Activated naive CD8-positive, alpha-beta T cell treated with anti-CD3 and anti-CD28 coated beads, Interleukin-2, amount 50 U/mL, for 24 hours (primary cell): ENCODE results near the gene ABL1.

Source experiments
- ATAC-seq: fragments of 150-1000 bp; cut with Tn5 transposase; one replicate; pipeline ENCODE4 v1.10.0; 2021
- DNase-seq: peaks from one replicate; pipeline ENCODE4 v3.0.0; 2021
- H3K27ac Mint-ChIP-seq: one replicate; pipeline ENCODE4 v1.8.0; 2021; ENCODE audit warnings: mild to moderate bottlenecking, mixed read lengths
- H3K27me3 Mint-ChIP-seq: one replicate; pipeline ENCODE4 v1.8.0; 2021; ENCODE audit warnings: mixed read lengths
- H3K36me3 Mint-ChIP-seq: one replicate; pipeline ENCODE4 v1.8.0; 2021; ENCODE audit warnings: low read depth, mixed read lengths
- H3K4me1 Mint-ChIP-seq: one replicate; pipeline ENCODE4 v1.8.0; 2021; ENCODE audit warnings: mixed read lengths
- H3K4me3 Mint-ChIP-seq: one replicate; pipeline ENCODE4 v1.8.0; 2021; ENCODE audit warnings: mild to moderate bottlenecking, moderate library complexity, mixed read lengths
- H3K9me3 Mint-ChIP-seq: one replicate; pipeline ENCODE4 v1.8.0; 2021; ENCODE audit warnings: mixed read lengths

Gene ABL1

DNA sequence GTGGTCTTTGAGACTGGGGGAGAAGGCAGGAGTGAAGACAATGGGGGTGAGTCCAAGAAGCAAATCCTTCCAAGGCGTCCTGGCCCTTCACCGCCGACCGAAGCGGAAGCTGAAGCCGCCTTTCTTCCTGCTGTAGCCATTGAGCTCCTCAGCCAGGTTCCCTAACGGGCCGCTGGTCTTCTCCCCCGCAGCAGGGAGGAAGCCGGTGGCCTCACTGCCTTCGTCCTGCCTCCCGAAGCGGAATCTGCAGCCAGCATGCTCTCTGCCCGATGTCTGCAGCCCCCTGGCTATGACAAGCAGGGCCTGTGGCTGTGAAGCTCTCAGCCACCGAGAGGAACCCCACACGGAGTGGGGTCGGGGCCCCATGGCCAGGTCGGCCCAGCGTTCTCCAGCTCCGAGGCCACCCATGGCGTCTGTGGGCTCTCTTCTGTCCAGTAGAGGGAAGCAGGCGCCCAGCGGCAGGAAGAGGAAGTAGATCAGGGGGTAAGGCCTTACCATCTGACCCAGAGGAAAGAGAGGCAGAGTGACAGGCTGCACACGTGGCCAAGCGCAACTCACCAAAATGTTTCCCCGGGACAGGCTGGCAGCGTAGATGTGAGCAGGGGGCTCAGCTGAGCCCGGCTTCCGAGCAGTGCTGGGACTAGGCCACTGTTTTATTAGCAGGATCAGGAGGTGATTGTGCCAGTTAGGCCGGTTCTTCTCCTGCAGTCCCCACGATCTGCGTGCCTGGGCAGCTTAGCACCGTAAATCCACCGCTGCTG is 58.5 kb downstream of the ABL1 start:
- Mint-ChIP-seq H3K4me3 (no peak overlapping the region), H3K9me3 (no peaks in the 10 kb centered on the region), H3K4me1 (no peaks in the 10 kb centered on the region), H3K36me3 (no peaks in the 10 kb centered on the region), H3K27me3 (no peaks in the 10 kb centered on the region), H3K27ac (no peak overlapping the region)
- peak; percentile 27 for ATAC-seq
- no peak for DNase-seq

DNA sequence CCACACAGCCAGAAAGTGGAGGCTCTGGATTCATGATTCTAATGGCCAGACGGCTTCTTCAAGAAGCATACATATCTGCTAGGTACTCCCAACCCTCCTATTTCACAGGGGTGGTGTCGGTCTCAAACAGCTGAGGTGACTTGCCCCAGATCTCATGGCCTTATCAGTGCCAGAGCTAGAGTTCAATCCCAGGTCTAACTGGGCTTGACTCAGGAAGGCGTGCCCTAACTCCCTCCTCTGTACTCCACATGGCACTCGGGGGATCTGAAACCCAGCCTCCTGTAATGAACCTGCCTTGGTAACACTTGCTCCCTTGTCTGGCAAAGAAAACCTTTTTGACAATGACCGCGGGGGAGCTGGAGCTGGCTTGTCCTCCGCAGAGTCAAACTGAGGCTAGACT is 59.5 kb downstream of the ABL1 start:
- no peaks in the 10 kb centered on the region for H3K4me1 Mint-ChIP-seq
- ATAC-seq (no peak), DNase-seq (no peak)
- H3K27me3 Mint-ChIP-seq, result no peaks in the 10 kb centered on the region
- H3K9me3 Mint-ChIP-seq, result no peaks in the 10 kb centered on the region
- H3K36me3 Mint-ChIP-seq, result no peaks in the 10 kb centered on the region
- no peak overlapping the region for H3K4me3 Mint-ChIP-seq
- H3K27ac Mint-ChIP-seq, result no peak overlapping the region

DNA sequence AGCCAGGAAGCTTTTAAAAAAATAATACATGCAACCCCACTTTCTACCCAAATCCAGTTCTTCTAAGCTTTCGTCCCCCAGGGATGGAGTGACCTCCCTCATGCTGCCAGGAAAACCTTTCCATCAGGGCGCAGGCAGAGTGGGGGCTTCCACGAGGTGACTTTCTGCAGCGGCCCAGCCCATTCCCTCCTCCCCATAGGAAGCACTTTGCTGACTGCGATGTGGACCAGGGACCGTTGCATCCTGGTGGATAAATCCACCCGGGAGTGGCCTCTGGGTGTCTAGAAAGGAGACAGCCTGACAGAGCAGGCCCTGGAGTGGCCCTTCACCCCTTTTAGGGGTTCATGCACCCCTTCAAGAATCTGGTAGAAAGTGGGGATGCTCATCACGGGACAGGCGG is 60.0 kb downstream of the ABL1 start:
- H3K27me3 Mint-ChIP-seq, result peaks cover 3% of the 10 kb centered on the region
- H3K36me3 Mint-ChIP-seq, result no peaks in the 10 kb centered on the region
- ATAC-seq (no peak), DNase-seq (no peak)
- H3K4me3 Mint-ChIP-seq, result no peak overlapping the region
- H3K4me1 Mint-ChIP-seq, result no peaks in the 10 kb centered on the region
- H3K27ac Mint-ChIP-seq, result no peak overlapping the region
- H3K9me3 Mint-ChIP-seq, result no peaks in the 10 kb centered on the region

DNA sequence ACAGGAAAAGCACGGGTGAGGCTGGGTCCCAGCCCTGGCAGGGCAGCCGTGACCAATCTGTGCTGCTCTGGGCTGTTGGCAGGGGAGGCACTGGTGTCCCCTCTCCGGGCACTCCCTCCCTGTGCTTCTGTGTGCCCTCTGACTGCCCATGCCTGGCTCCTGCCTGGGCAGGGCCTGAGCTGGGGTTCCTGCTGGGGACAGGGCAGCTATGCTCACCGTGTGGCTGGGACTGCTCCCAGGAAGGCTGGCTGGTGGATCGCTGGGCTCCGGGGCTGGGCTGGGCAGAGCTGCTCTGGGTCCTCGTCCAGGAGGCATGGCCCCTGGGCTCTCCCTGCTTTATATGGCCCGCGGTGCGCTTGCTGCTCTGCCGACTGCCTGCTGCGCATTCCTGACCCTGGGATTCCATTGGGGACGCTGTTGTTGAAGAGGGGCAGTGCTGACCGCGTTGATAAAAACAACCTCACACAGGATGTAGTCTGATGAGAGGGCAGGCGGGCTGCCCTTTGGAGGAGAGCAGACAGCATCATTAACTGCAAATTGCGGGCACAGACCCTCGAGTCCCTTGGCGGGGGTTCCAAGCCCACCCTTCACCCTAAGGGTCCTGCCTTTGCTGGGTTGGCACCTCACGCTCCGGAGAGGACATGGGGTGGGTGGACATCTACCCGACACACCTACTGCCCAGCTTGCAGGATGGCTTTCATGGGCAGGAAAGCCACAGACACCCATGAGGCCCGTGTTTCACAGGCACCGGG is 60.6 kb downstream of the ABL1 start:
- Mint-ChIP-seq H3K27me3 (peaks cover 3% of the 10 kb centered on the region), H3K4me1 (no peaks in the 10 kb centered on the region), H3K9me3 (no peaks in the 10 kb centered on the region), H3K4me3 (no peak overlapping the region), H3K27ac (no peak overlapping the region), H3K36me3 (no peaks in the 10 kb centered on the region)
- ATAC-seq (no peak), DNase-seq (no peak)

DNA sequence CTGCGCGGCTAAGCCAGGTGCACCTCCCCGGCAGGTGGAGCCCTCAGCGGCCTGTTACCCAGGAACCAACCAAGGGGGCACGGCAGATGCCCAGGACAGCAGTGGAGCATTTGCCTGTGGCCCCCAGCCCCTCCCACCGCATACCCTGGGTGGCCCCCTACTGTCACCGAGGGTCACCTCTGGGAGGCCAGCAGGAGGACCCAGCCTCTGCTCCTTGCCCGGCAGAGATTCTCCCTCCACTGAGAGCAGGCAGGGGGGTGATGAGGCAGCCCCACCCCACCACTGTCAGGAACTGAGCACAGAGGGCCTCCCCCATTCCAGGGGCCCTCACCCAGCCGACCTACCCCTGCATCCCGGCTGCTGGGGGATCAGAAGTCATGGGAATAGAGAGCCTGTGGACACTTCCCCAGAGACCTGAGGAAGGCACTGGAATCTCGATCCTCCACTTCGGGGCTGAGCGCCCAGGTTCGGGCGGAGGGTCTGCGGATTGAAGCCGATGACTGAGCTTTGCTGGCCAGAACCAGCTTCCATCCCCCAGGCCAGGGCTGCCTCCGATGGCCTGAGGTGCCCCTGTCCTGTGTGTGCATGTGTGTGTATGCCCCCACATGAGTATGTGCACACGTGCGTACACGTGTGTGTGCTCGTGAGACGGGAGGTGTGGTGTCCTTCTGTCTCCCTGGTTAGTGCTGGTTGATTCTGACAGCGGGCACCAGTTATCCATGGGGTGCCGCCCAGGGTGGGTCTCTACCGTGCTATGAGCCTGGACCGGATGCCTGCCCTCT is 61.4 kb downstream of the ABL1 start, which contains the start of gene QRFP:
QRFP (minus strand) TSS at position 580 of the 782 bp plus-strand sequence. CDS start 2,974 bp downstream, outside the sequence.
- no peak for DNase-seq
- no peak for ATAC-seq
- Mint-ChIP-seq H3K9me3 (no peaks in the 10 kb centered on the region), H3K36me3 (no peaks in the 10 kb centered on the region), H3K27me3 (peaks cover 3% of the 10 kb centered on the region), H3K4me1 (no peaks in the 10 kb centered on the region), H3K27ac (no peak within 1 kb of the TSS), H3K4me3 (no peak within 1 kb of the TSS)

DNA sequence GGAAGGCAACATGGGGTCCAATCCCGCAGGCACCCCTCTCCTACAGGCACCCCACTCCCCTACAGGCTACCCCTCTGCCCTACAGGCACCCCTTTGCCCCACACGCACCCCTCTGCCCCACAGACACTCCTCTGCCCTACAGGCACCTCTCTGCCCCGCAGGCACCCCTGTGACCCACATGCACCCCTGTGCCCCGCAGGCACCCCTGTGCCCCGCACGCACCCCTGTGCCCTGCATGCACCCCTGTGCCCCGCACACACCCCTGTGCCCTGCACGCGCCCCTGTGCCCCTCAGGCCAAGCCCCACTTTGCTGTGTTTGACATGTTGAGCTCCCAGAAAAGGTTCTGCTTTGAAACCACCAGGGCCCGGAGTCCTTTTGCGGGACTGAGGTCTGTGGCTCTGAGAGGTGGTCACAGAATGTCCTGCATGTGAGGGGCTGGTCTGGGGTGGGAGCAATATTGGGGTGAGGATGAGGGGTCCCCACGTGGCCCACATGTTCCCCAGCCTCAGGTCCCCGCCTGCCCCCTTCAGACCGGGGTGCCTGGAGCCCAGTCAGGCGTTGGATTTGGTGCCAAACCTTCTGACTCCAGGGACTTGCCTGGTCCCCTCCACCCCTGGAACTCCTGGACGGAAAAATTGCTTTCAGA is 62.2 kb downstream of the ABL1 start:
- Mint-ChIP-seq H3K9me3 (no peaks in the 10 kb centered on the region), H3K27ac (no peak overlapping the region), H3K4me3 (no peak overlapping the region), H3K4me1 (no peaks in the 10 kb centered on the region), H3K27me3 (peaks cover 3% of the 10 kb centered on the region), H3K36me3 (no peaks in the 10 kb centered on the region)
- no peak for DNase-seq
- ATAC-seq, result no peak

DNA sequence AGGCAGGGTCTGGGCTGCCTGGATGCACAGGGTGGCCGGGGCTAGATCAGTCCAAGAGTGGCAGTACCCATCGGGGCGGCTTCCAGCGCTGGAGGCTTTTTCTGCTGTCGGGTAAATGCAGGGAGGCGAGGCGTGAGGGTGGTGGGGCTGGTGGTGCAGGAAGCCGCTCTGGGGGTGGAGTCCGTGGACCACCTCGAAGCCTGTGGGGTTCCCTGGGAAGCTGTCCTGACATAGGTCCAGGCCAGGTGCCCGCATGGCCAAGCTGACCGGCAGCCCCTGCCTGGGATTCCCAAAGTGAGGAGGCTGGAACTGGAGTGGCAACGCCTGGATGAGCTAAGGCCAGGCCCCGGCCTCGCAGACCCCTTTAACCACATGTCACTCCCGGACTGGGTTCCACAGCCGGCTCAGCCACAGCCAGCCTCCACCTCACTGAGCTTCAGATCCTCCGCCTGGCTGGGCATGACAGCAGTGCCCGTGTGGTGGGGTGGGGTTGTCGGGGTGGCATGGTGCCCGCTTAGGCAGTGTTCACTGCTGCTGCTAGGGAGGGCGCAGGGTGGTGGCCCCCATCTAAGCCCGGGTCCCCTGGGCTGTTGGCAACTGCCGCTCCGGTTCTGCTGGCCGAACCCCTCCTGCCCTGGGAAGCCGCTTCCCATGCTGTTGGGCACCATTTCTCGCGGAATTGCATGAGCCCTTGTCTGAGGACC is 62.9 kb downstream of the ABL1 start:
- ATAC-seq (no peak), DNase-seq (no peak)
- no peaks in the 10 kb centered on the region for H3K4me1 Mint-ChIP-seq
- H3K27me3 Mint-ChIP-seq, result peaks cover 3% of the 10 kb centered on the region
- no peak overlapping the region for H3K4me3 Mint-ChIP-seq
- no peak overlapping the region for H3K27ac Mint-ChIP-seq
- no peaks in the 10 kb centered on the region for H3K36me3 Mint-ChIP-seq
- no peaks in the 10 kb centered on the region for H3K9me3 Mint-ChIP-seq

DNA sequence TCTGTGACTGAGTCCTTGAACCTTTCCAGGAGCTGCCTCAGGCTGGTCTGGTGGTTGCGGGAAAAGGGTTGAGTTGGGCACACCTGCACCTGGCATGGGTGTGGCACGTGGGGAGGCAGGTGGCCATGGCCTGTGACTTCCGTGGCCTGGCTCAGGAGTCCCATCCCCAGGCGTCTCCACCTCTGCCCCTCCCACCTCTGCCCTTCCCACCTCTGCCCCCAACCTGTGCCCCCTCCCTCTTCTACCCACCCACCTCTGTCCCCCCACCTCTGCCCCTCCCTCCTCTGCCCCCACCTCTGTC is 63.4 kb downstream of the ABL1 start:
- no peak overlapping the region for H3K4me3 Mint-ChIP-seq
- no peaks in the 10 kb centered on the region for H3K4me1 Mint-ChIP-seq
- no peak overlapping the region for H3K27ac Mint-ChIP-seq
- ATAC-seq (no peak), DNase-seq (no peak)
- H3K36me3 Mint-ChIP-seq, result no peaks in the 10 kb centered on the region
- no peaks in the 10 kb centered on the region for H3K9me3 Mint-ChIP-seq
- H3K27me3 Mint-ChIP-seq, result peaks cover 3% of the 10 kb centered on the region

DNA sequence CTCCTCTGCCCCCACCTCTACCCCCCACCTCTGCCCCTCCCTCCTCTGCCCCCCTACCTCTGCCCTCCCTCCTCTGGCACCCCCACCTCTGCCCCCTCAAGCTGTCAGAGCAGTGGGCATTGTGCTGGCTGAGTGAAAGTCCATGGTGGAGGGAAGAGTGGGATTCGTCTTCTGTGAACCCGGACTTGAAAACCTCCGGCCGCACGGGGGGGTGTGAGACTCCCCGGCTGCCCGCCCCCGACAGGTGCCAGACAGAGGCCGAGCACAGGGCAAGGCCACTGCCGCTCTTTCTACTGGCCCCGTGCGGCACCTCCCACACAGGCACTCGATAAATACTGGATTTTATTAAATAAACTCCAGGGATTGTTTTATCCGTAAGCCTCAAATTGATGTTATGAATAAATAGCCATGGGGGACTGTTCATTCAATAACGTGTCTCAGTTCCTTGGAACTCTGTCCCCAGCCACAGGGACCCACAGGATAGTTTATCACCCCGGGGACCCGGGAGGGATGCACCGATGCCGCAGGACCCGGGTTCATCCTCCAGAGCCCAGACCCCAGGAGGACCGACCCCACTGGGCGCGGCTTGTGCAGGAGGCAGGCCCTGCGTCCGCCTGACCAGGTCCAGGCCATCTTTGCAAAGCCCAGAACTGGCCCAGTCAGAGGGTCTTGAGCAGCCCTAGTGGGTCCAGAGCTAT is 64.1 kb downstream of the ABL1 start:
- DNase-seq (no peak), ATAC-seq (no peak)
- H3K36me3 Mint-ChIP-seq, result no peaks in the 10 kb centered on the region
- H3K4me3 Mint-ChIP-seq, result no peak overlapping the region
- no peaks in the 10 kb centered on the region for H3K4me1 Mint-ChIP-seq
- H3K27me3 Mint-ChIP-seq, result peaks cover 3% of the 10 kb centered on the region
- H3K9me3 Mint-ChIP-seq, result no peaks in the 10 kb centered on the region
- no peak overlapping the region for H3K27ac Mint-ChIP-seq

DNA sequence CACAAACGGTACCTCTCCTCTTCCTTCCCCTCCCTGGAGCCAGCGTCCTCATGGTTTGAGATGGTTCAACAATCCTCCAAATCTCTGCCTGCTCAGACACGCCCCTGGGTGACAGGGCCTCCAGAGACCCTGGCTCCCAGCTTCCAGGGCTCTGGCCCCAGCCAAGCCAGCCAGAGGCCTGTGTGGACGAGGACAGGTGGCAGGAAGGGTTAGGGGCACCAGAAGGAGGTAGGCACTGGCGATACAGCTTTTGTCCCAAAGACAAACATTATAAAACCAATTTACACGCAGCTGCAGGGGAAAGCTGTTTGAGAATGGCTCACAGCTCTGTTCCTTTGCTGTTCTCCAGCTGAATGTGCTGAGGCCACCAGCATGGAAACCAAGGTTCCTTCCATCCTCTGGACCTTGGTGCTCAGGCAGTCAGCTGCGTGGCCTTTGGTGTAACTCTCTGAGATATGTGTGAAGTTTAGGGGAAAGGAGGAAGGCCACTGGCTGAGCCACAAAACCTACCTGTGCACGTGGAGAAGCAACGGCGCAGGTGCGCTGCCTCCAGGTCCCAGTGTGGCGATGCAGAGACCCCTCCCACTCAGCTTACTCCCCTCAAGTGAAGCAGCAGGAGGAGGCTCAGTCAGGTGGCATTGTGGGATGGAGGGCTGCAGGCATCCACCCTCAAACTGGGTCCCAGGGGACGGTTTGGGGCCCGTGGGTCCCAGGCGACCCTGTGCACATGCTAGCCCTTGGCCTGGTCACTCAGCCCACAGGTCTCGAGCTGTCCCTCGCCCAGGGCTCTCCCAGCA is 65.8 kb downstream of the ABL1 start:
- no peaks in the 10 kb centered on the region for H3K36me3 Mint-ChIP-seq
- DNase-seq (no peak), ATAC-seq (no peak)
- H3K9me3 Mint-ChIP-seq, result no peaks in the 10 kb centered on the region
- H3K27me3 Mint-ChIP-seq, result peaks cover 3% of the 10 kb centered on the region
- no peak overlapping the region for H3K27ac Mint-ChIP-seq
- H3K4me3 Mint-ChIP-seq, result no peak overlapping the region
- no peaks in the 10 kb centered on the region for H3K4me1 Mint-ChIP-seq

DNA sequence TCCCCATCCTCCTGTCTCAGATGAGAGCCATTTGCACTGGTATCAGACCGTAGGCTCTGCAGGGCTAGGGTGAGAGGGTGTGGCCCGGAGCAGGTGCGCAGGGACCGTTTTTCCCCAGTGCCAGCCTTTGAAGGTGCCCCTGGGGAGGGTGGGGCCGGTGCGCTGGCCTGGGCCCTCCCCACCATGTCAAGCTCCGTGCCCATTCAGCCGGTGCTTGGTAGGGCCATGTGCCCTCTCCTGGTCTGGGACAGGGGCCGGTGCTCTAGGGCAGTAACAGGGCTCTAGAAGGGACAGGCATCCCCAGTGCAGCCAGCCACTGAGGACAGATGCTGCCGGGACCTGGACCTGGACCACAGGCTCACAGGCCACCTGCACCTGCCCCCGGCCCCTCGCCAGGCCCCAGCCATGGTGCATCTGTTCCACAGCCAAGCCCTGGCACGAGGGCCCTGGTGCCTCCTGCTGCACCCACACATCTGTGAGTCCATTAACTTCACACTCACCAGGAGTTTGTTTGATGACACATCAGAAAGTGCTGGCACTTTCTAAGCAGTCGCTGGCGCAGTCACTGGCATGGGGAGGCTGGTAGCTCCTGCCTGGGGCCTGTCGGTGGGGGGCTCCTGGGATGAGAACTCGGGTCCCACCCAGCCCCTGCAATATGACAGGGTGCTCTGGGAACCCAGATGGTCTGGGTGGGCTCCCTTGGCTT is 66.6 kb downstream of the ABL1 start:
- peaks cover 3% of the 10 kb centered on the region for H3K27me3 Mint-ChIP-seq

DNA sequence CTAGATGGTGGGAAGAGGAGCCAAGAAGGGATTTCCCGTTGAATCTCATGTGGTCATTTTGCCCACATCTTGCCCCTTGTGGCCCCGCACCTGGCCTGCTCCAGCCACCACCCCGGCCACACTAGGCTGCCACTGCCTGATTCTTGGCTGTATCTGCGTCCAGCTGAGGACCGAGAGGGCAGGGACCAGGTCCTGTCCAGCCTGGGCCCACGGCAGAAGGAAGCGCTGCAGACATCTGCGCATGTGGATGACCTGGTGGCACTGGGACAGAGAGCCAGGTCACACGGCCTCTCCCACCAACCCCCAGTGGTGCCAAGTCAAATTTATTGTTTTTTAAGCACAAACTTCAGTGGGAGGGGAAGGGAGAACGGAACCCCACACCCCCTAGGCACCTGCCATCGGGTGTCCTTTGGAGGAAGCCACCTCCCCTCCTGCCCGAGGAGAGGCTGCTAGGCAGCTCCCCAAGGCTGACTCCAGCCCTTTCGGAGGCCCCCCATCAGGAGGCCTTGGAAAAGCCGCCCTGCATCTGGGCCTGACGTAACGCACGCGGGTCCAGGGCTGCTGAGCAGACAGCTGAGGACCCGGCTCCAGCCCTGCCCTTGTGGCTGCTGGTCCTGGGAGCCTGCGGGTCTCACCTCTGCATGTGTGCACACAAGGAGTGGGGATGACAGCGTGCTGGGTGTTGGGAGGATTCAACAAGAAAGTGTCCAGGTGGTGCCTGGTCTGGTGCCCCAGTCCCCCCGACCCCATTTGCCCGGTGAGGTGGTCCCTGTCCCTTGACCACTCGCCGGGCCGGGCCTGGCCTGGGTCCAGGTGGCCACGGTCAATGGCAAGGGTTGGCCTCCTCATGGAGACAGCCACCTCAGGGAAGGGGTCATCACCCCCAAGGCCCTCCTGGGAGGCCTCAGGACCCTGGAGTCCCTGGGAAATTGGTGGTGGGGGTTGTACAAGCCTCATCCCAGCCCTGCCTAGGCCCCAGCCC is 67.4 kb downstream of the ABL1 start:
- H3K36me3 Mint-ChIP-seq, result no peaks in the 10 kb centered on the region
- no peaks in the 10 kb centered on the region for H3K4me1 Mint-ChIP-seq
- H3K9me3 Mint-ChIP-seq, result no peaks in the 10 kb centered on the region
- DNase-seq (no peak), ATAC-seq (no peak)
- peaks cover 6% of the 10 kb centered on the region for H3K27me3 Mint-ChIP-seq
- no peak overlapping the region for H3K27ac Mint-ChIP-seq
- no peak overlapping the region for H3K4me3 Mint-ChIP-seq

More for the DNA sequence above, 66.6 kb downstream of the ABL1 start:
- Mint-ChIP-seq H3K4me1 (no peaks in the 10 kb centered on the region), H3K4me3 (no peak overlapping the region), H3K36me3 (no peaks in the 10 kb centered on the region), H3K27ac (no peak overlapping the region), H3K9me3 (no peaks in the 10 kb centered on the region)
- ATAC-seq, result no peak
- DNase-seq, result no peak
